NCI-H2196 treated with DMSO at 0.1 percent for 48 hours (cell line): ENCODE data around the gene AKR7A2.

Source experiments
- DNase-seq: peaks from one replicate; lab custom pipeline; 2025; ENCODE audit not compliant: unreplicated experiment; lab: John Stamatoyannopoulos, UW

AKR7A2 gene

DNA sequence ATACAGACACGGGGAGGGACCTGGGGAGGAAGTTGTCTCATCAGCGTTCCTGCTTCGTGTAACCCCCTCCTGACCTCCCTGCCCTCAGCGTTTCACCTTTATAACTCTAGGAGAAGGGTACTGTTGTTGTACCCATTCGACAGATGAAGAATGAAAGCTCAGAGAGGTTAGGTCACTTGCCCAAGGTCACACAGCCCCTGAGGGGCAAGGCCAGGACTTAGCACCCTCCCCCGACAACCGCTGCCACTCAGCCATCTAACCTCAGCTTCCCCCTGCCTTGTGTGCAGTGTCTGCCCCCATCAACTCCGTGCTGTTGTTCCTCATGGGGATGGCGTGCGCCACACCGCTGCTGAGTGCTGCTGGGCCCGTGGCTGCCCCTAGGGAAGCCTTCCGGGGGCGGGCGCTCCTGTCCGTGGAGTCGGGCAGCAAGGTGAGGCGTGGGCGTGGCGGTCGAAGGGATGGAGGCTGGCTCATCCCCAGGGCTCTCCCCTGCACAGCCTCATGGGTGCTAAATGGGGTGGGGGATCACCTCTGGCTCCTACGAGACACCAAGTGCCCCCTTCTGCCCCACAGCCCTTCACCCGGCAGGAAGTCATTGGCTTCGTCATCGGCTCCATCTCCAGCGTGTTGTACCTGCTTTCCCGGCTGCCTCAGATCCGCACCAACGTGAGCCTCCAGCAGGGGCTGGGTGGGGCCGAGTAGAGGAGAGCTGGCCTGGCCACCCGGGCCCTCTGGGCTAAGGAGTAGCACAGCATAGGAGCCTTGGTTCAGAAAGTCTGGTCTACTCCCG, 14.2 kb upstream of the AKR7A2 start:
- DNase-seq: no peak

DNA sequence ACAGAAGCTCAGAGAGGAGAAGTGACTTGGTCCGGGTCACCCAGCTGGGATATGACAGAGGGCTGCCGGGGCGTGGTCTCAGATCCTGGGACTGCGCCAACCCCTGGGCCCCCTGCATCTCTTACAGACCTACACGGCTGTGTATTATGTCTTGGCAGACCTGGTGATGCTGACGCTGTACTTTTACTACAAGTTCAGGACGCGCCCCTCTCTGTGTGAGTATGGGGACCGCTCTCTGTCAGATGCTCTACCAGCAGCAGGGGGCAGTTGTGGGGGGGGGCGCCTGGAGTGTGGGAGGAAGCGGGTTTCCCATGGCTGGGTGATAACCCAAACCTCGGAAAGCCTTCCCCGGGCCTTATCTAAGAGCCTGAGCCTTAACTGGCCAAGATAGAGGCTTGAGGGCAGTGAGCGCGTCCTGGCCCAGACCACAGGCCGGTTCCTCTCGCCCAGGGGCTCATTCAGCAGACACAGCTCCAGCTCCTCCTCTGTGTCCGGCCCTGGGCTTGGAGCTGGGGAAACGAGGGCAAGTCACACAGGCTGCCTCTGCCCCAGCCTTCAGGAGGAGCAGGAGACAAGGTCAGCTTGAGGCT, 13.5 kb upstream of the AKR7A2 start:
- DNase-seq: no peak

DNA sequence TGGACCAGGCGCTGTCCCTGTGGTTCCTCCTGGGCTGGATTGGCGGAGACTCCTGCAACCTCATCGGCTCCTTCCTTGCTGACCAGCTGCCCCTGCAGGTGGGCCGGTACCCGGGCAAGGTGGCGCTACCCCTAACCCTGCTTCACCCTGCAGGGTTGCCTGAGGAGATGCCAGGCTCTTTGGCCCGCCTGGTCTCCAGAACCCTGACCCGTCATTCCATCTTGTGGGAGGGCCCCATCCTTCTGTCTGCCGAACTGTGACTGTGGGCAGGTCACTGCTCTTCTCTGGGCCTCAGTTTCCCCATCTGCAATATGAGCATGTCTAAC, 12.7 kb upstream of the AKR7A2 start:
- no peak for DNase-seq

DNA sequence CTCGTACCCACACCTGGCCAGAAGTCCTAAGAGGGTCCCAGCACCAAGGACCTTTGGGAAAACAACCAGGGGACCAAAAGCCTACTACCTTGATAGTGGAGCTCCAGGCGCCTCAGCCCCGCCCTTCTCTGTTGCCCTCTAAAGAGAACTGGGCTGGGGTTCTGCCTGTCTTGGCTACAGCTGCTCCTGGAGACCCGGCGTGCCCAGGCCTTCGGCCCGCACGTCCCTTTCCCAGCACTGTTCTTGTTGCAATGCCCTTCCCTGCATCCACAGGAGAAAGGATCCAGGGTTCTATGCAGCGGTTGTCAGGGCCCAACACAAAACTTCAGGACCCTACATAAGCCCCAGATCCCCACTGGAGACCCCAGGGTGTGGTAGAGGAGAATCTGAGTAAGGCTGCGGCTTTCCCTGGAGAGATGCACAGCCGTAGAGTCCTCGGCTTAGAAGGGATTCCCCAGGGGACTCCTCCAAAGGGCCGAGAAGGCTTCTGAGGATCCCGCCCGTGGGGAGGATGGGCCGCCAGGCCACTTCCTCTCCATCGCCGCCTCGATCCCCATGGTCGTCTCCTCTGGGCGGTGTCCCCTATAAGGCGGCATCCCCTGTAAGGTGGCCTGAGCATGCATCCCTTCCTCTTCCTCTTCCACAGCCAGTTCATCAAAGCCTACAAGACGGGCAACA, 12.2 kb upstream of the AKR7A2 start:
- DNase-seq: no peak

DNA sequence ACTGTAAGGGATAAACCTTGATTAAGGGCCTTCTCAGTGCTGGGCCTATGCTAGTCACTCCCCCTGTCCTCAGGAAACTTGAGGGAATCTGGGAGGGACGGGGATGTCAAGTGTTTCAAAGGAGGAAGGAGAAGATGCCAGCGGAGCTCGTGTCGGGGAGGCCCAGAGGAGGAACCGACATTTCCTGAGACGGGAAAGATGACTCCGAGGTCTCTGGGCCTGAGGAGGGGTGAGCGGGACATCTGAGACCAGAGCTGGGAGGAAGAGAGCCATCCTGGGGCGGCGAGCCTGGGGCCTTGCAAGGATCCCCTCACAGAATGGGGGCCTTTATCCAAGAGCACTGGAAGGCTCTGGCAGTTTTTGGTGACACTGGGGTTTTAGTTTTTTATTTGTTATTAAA, 10.5 kb upstream of the AKR7A2 start:
- DNase-seq: no peak

DNA sequence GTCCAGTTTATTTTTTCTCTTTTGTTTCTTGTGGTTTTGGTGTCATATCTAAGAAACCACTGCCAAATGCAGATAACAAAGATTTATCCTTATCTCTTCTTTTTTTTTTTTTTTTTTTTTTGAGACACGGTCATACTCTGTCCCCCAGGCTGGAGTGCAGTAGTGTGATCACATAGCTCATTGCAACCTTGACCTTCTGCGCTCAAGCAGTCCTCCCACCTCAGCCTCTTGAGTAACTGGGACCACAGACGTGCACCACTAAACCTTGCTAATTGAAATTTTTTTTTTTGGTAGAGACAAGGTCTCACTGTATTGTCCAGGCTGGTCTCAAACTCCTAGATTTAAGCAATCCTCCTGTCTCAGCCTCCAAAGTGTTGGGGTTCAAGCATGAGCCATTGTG, 9.1 kb upstream of the AKR7A2 start:
- DNase-seq: no peak

DNA sequence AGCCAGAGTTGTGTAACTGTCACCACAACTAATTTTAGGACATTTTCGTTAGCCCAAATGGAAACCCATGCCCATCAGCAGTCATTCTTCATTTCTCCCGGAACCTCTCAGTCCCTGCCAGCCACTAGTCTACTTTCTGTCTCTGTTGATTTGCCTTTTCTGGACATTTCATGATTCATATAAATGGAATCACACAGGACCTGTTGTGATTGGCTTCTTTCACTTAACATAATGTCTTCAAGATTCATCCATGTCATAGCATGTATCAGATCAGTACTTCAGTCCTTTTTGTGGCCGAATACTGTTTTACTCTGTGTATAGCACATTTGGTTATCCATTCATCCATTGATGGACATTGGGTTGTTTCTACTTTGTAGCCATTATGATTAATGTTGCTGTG, 7.3 kb upstream of the AKR7A2 start:
- DNase-seq: no peak

DNA sequence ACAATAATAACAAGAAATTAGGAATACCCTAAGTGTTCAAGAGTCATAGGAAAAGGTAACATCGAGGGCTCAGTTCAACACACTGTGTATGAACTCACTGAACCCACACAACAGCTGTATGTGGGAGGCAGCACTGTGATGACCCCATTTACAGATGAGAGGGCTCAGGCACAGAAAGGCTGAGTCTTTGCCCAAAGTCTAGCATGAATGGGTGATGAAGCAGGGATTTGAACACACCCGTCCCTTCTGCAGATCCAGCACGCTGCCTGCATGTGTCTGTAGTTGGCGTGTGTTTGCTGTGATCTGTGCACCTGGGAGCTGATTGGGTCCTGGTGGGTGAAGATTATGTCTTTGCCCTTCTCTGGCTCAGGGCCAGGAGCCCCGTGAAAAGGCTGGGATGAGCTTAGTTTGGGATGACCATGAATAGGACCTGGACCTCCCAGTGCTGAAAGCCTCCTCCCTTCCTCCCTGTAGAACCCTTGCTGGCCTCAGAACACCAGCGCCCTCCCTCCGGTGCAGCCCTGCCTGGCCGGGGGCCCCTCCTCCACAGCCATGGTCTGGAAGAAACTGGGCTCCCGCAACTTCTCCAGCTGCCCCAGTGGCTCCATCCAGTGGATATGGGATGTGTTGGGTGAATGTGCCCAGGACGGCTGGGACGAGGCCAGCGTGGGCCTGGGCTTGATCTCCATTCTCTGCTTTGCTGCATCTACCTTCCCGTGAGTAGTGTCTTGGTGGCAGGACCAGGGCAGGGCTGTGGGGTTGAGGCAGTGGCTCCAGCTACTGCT, 5.4 kb upstream of the AKR7A2 start:
- DNase-seq: no peak

DNA sequence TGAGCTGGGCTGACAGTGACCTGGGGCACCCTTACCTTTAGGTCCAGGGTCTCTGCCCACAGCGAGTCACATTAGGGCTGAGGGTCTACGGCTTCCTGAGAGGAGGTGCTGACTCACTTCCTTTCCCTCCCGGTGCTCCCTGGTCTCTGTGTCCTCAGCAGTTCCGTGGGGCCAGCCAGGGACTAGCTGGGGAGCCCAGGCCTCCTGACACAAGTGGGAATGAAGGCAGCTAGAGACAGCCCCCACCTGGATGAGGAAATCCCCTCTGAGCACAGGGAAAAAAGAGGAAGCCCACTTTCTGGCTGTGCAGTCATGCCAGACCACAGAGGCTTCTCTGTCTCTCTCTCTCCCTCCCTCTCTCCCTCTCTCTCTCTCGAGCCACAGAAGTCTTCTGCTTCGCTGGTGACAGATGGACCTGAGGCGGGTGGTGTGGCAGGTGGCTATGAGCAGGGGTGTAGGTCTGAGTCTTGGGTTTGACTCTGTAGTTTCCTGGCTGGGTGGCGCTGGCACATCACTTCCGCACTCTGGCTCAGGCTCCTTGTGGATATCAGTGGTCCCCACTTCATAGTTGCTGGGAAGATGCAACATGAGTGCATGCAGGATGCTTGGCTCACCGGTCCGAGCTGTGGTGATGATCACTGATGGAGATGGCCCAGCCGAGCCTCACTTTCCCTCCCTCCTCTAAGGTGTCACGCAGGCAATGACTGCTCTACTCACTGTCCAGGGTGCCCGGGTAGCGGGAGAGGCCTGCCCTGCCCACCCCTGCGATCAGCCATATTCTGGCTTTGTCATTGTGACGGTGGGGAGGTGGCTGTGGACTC, 3.6 kb upstream of the AKR7A2 start:
- no peak for DNase-seq

DNA sequence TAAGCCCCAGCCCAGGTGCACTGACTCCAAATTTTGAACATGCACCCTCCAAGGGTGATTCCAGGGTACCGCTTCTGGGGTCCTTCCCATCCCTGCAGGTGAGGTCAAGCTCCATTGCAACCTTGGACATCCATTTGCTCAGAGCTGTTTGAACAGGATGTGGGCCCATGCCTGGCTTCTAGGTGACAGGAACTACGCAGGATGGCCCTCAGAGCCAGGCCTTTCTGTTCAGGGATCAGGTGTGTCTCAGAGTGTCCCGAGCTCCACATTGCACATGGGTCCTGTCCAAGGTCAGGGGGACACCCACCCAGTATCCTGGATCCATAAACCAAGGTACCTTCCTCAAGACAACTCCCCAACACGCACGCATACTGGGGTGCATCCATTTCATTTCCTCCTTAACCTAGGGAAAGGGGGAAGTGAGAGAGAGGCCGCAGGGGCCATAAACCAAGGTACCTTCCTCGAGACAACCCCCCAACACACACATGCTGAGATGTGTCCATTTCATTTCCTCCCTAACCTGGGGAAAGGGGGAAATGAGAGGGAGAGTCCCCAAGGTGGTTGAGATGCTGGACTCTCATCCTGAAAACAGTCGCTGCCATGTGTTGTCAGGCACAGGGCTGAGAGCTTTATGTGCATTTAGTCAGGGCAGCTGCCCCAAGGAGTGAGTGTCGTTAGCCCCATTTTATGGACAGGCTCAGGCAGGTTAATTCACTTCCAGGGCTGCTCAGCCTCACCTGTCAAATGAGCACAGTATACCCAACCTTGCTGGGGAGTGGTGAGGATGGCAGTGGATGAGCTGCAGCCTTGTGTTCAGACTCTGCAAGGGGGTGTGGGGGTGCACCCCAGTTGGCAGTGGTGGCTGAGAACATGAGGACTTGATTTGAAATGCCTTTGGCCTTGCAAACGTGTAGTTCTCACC, 2.3 kb upstream of the AKR7A2 start:
- no peak for DNase-seq

DNA sequence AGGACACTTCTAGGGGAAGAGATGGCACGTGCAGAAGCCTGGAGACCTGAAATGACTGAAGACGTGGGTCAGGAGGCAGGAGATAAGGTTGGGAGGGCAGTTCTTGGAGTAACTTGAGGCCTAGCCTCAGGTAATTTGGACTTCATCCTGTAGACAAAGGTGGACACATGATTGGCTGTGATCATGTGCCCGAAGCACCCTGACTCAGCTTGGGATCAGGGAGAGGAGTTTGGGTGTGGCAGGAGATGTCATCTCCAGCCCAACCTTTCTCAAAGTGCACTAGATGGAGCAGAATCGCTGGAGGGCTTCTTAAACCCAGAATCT, 1.7 kb upstream of the AKR7A2 start:
- no peak for DNase-seq

DNA sequence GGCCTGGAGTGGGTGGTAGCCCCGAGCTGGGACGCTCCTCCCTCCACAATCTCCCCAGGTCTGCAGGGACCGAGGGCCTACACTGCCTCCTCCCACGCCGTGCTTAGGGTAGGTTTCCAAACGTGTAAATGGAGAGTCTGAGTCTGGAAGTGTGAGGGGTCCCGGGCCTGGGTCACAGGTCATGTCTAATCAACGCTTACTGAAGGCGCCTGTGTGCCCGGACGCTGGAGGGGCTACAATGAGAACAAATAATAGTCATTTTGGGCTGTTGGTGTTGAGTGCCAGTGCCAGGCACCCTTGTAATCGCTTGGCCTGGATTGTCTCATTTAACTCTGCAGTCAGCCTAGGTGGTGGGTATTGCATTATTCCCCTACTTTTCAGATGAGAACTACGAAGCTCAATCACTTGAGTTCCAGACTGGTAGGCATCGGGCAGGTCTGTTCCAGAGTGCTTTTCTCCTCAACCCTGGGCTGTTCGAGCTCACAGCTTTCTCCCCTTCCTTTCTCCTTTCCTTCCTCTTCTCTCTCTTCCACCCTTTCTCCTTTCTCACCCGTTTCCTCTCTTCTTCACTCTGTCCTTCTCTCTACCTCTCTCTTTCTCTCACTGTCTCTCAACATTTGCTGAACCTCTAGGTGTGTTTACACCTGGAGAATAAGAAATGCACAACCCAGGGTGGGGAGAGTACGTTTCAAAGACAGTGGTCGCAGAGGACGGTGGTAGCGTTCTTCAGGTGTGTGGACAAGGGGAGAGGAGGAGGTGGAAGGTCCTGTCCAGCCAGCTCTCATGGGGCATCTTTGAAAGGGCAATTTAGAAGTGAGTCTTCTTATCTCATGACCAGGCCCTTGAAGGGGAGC, 1.1 kb upstream of the AKR7A2 start:
- no peak for DNase-seq

DNA sequence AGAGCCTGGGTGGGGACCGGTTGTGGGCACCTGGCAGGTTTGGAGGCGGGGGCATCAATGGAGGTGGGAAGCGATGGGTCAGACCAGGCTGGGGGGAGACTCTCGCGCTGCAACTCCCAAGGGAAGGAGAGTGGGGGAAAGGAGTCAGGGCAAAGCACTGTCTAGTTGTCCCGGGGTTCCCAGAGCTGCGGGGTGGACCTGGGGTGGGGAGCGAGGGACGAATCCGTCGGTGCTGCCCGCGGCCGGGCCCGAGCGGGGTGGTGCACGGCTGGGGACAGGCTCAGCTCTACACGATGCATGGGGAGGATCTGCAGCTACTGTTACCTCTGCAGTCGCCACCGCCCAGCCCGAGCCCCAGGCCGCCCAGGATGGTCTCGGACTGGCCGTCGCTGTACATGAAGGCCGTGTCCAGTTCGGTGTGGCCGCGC, 427 bp downstream of the AKR7A2 start:
- no peak for DNase-seq

DNA sequence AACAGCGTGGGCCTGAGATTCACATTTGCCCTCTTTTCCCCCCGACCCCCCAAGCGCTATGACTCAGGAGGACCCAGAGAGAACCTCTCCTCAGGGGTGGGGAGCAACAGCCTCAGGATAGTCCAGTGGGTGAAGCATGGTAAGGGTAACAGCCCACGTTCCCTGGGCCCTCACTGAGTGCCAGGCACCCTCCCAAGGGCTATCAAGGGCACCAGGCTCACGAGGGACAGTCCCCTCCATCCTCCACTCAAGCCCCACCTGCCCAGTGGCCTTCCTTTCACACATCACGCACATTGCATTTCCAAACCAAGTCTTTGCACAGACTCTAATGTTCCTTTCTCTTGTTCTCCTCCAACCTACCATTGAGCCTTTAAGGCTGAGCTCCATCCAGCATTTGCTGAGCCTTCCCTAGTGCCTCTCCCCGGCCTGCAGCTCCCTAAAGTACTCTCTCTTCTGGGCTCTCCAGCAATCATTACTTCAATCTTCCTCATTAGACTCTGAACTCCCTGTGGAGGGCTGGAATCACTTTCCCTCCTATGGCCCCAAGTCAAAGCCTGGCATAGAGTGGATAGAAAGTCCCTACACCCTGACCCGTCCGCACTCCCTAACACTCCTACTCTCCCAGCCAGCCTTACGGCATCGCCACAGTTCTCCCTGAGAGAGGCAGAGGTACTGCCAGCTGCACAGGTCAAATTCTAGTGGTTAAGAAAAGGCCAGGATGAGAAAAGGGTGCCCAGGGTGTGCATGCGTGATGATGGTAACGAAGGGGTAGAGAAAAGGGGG, 1.0 kb downstream of the AKR7A2 start:
- DNase-seq: no peak

DNA sequence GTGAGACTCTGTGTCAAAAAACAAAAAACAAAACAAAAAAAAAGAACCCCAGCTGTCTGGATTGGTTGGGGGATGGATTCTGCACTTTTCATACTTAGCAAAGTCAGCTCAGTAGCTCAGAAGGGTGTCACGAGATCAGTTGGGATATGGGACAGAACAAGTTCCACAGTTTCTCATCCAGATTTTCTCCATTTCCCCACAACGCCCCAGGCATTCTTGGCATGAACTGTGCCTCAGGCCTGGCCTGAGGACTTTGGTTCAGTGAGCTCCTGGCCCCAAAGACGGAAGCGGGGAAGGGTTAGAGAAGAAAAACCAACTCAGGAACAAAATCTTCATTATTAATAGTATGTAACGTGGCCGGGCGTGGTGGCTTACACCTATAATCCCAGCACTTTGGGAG, 1.9 kb downstream of the AKR7A2 start:
- DNase-seq: no peak

DNA sequence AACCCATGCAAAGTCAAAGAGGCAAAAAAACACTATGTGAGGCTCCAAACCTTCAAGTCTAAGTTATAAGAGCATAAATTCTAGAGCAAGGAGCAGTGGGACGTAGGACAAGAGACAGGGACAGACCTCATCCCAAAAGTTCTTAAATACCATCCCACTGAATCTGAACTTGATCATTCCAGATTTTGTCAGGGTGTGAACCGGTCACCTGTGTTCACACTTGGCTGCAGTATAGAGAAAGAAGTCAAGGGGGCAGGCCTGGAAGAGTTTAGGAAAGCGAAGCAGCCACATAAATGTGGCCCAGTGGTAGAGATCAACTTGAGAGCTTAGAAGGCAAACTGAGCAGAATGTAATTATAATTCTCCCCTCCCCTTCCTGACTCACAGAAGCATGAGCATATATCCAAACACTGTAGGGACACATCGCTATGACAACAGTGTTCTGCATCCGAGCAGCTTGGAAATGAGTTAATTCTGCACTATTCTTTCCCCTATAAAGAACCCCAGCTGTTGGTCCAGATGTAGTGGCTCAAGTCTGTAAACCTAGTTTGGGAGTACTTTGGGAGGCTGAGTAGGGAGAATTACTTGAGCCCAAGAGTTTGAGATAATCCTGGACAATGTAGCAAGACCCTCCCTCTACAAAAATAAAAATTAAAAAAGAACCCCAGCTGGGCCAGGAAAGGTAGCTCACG, 2.7 kb downstream of the AKR7A2 start:
- no peak for DNase-seq

DNA sequence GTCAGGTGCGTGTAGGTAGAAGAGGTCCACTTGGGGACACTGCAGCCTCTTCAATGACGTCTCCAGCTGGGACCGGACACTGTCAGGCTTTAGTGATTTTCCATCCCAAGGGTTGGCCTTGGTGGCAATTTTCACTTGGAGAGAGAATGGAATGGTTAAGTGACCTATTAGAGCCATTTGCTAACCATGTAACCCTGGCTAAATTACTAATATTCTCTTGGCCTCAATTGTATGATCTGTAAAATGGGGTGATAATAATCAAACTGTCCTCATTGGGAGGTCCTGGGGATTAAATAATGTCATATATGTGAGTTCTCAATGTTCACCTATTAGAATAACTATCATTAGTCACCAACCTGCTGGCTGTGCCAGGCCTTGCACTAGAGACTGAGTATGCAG, 3.4 kb downstream of the AKR7A2 start:
- DNase-seq: no peak
